ENCODE results near the gene SCFD1.
"Not testable (repeated sequence)": the region's sequence is repeated elsewhere in the genome, so short reads cannot be mapped to it uniquely, and the experiment has no call there.

The SCFD1 gene

GRCh38 chr14:30608533-30609006 is 13.5 kb upstream of the SCFD1 start:
- Histone ChIP-seq H3K4me1 (ENCODE audit: control insufficient read depth, insufficient read depth, low read length) (no peaks in the 10 kb centered on the region), H3K9me3 (ENCODE audit: control insufficient read depth, low read length) (no peaks in the 10 kb centered on the region), H3K27ac (ENCODE audit: insufficient read depth, low read depth, low read length, poor library complexity, severe bottlenecking) (no peak overlapping the region), H3K36me3 (ENCODE audit: control insufficient read depth, insufficient read depth, low read length) (peaks cover 13% of the 10 kb centered on the region), H3K4me3 (ENCODE audit: insufficient read depth, low read depth, low read length) (no peak overlapping the region), H3K27me3 (ENCODE audit: control insufficient read depth, insufficient read depth, low read length, poor library complexity, severe bottlenecking) (no peaks in the 10 kb centered on the region)
- 90 to 91% methylated on average over 5 of the region's 5 CpGs for WGBS, 2 experiments

- H3K27me3 ChIP-seq (ENCODE audit: control insufficient read depth, insufficient read depth, low read length, poor library complexity, severe bottlenecking): no peaks in the 10 kb centered on the region
- 96 to 97% methylated on average over 6 of the region's 6 CpGs for WGBS, 2 experiments
- H3K4me3 ChIP-seq (ENCODE audit: insufficient read depth, low read depth, low read length): no peak overlapping the region
- no peak overlapping the region for H3K27ac ChIP-seq (ENCODE audit: insufficient read depth, low read depth, low read length, poor library complexity, severe bottlenecking)
- no peaks in the 10 kb centered on the region for H3K4me1 ChIP-seq (ENCODE audit: control insufficient read depth, insufficient read depth, low read length)
- H3K36me3 ChIP-seq (ENCODE audit: control insufficient read depth, insufficient read depth, low read length): peaks cover 23% of the 10 kb centered on the region
- H3K9me3 ChIP-seq (ENCODE audit: control insufficient read depth, low read length): no peaks in the 10 kb centered on the region
These were observed 11.3 kb upstream of the SCFD1 start for GRCh38 chr14:30610787-30611343.

- Histone ChIP-seq H3K9me3 (ENCODE audit: control insufficient read depth, low read length) (no peaks in the 10 kb centered on the region), H3K36me3 (ENCODE audit: control insufficient read depth, insufficient read depth, low read length) (peaks cover 27% of the 10 kb centered on the region), H3K27me3 (ENCODE audit: control insufficient read depth, insufficient read depth, low read length, poor library complexity, severe bottlenecking) (no peaks in the 10 kb centered on the region), H3K27ac (ENCODE audit: insufficient read depth, low read depth, low read length, poor library complexity, severe bottlenecking) (no peak overlapping the region), H3K4me1 (ENCODE audit: control insufficient read depth, insufficient read depth, low read length) (no peaks in the 10 kb centered on the region), H3K4me3 (ENCODE audit: insufficient read depth, low read depth, low read length) (no peak overlapping the region)
- WGBS, 2 experiments: 93 to 94% methylated on average over 2 of the region's 2 CpGs
These were observed 8.0 kb upstream of the SCFD1 start for GRCh38 chr14:30614155-30614554.

- Histone ChIP-seq H3K4me1 (ENCODE audit: control insufficient read depth, insufficient read depth, low read length) (no peaks in the 10 kb centered on the region), H3K4me3 (ENCODE audit: insufficient read depth, low read depth, low read length) (no peak overlapping the region), H3K9me3 (ENCODE audit: control insufficient read depth, low read length) (no peaks in the 10 kb centered on the region), H3K27ac (ENCODE audit: insufficient read depth, low read depth, low read length, poor library complexity, severe bottlenecking) (no peak overlapping the region), H3K27me3 (ENCODE audit: control insufficient read depth, insufficient read depth, low read length, poor library complexity, severe bottlenecking) (no peaks in the 10 kb centered on the region), H3K36me3 (ENCODE audit: control insufficient read depth, insufficient read depth, low read length) (peaks cover 11% of the 10 kb centered on the region)
- 100% methylated on average over 1 of the region's 1 CpG for WGBS, 2 experiments
These were observed 1.9 kb upstream of the SCFD1 start for GRCh38 chr14:30620178-30620577.

GRCh38 chr14:30621354-30621939 is 672 bp upstream of the SCFD1 start:
- WGBS, 2 experiments: 70 to 74% methylated on average over 17 of the region's 17 CpGs
- Histone ChIP-seq H3K9me3 (ENCODE audit: control insufficient read depth, low read length) (no peaks in the 10 kb centered on the region), H3K27me3 (ENCODE audit: control insufficient read depth, insufficient read depth, low read length, poor library complexity, severe bottlenecking) (no peaks in the 10 kb centered on the region), H3K4me1 (ENCODE audit: control insufficient read depth, insufficient read depth, low read length) (no peaks in the 10 kb centered on the region), H3K27ac (ENCODE audit: insufficient read depth, low read depth, low read length, poor library complexity, severe bottlenecking) (peak overlapping the region; percentile 75), H3K4me3 (ENCODE audit: insufficient read depth, low read depth, low read length) (peak overlapping the region; percentile 91), H3K36me3 (ENCODE audit: control insufficient read depth, insufficient read depth, low read length) (no peaks in the 10 kb centered on the region)

GRCh38 chr14:30623412-30624131 is 1.5 kb downstream of the SCFD1 start:
- H3K27me3 ChIP-seq (ENCODE audit: control insufficient read depth, insufficient read depth, low read length, poor library complexity, severe bottlenecking): no peaks in the 10 kb centered on the region
- H3K36me3 ChIP-seq (ENCODE audit: control insufficient read depth, insufficient read depth, low read length): no peaks in the 10 kb centered on the region
- no peaks in the 10 kb centered on the region for H3K9me3 ChIP-seq (ENCODE audit: control insufficient read depth, low read length)
- H3K4me1 ChIP-seq (ENCODE audit: control insufficient read depth, insufficient read depth, low read length): no peaks in the 10 kb centered on the region
- H3K4me3 ChIP-seq (ENCODE audit: insufficient read depth, low read depth, low read length): peak overlapping the region; percentile 91
- H3K27ac ChIP-seq (ENCODE audit: insufficient read depth, low read depth, low read length, poor library complexity, severe bottlenecking): no peak overlapping the region
- 93 to 96% methylated on average over 3 to 7 of the region's 7 CpGs for WGBS, 2 experiments

- H3K4me3 ChIP-seq (ENCODE audit: insufficient read depth, low read depth, low read length): no peak overlapping the region
- WGBS, 2 experiments: 93 to 98% methylated on average over 5 of the region's 5 CpGs
- no peaks in the 10 kb centered on the region for H3K27me3 ChIP-seq (ENCODE audit: control insufficient read depth, insufficient read depth, low read length, poor library complexity, severe bottlenecking)
- H3K4me1 ChIP-seq (ENCODE audit: control insufficient read depth, insufficient read depth, low read length): no peaks in the 10 kb centered on the region
- H3K9me3 ChIP-seq (ENCODE audit: control insufficient read depth, low read length): no peaks in the 10 kb centered on the region
- H3K27ac ChIP-seq (ENCODE audit: insufficient read depth, low read depth, low read length, poor library complexity, severe bottlenecking): no peak overlapping the region
- no peaks in the 10 kb centered on the region for H3K36me3 ChIP-seq (ENCODE audit: control insufficient read depth, insufficient read depth, low read length)
These were observed 2.0 kb downstream of the SCFD1 start for GRCh38 chr14:30624132-30624423.

GRCh38 chr14:30625533-30625932 is 3.4 kb downstream of the SCFD1 start:
- H3K4me1 ChIP-seq (ENCODE audit: control insufficient read depth, insufficient read depth, low read length): no peaks in the 10 kb centered on the region
- H3K4me3 ChIP-seq (ENCODE audit: insufficient read depth, low read depth, low read length): no peak overlapping the region
- no peaks in the 10 kb centered on the region for H3K36me3 ChIP-seq (ENCODE audit: control insufficient read depth, insufficient read depth, low read length)
- H3K27ac ChIP-seq (ENCODE audit: insufficient read depth, low read depth, low read length, poor library complexity, severe bottlenecking): no peak overlapping the region
- no peaks in the 10 kb centered on the region for H3K9me3 ChIP-seq (ENCODE audit: control insufficient read depth, low read length)
- 94 to 100% methylated on average over 2 to 3 of the region's 3 CpGs for WGBS, 2 experiments
- no peaks in the 10 kb centered on the region for H3K27me3 ChIP-seq (ENCODE audit: control insufficient read depth, insufficient read depth, low read length, poor library complexity, severe bottlenecking)

- not testable (repeated sequence) for H3K4me1 ChIP-seq (ENCODE audit: control insufficient read depth, insufficient read depth, low read length); H3K4me3 ChIP-seq (ENCODE audit: insufficient read depth, low read depth, low read length); H3K36me3 ChIP-seq (ENCODE audit: control insufficient read depth, insufficient read depth, low read length); H3K9me3 ChIP-seq (ENCODE audit: control insufficient read depth, low read length); H3K27ac ChIP-seq (ENCODE audit: insufficient read depth, low read depth, low read length, poor library complexity, severe bottlenecking); H3K27me3 ChIP-seq (ENCODE audit: control insufficient read depth, insufficient read depth, low read length, poor library complexity, severe bottlenecking)
- WGBS, 2 experiments: 89 to 94% methylated on average over 5 to 8 of the region's 8 CpGs
These were observed 7.3 kb downstream of the SCFD1 start for GRCh38 chr14:30629432-30629831.

- Histone ChIP-seq H3K27ac (ENCODE audit: insufficient read depth, low read depth, low read length, poor library complexity, severe bottlenecking) (no peak overlapping the region), H3K4me1 (ENCODE audit: control insufficient read depth, insufficient read depth, low read length) (no peaks in the 10 kb centered on the region)
These were observed 8.1 kb downstream of the SCFD1 start for GRCh38 chr14:30630248-30630647.

More at GRCh38 chr14:30630248-30630647, 8.1 kb downstream of the SCFD1 start:
- Histone ChIP-seq H3K4me3 (ENCODE audit: insufficient read depth, low read depth, low read length) (no peak overlapping the region), H3K27me3 (ENCODE audit: control insufficient read depth, insufficient read depth, low read length, poor library complexity, severe bottlenecking) (no peaks in the 10 kb centered on the region), H3K36me3 (ENCODE audit: control insufficient read depth, insufficient read depth, low read length) (peaks cover 4% of the 10 kb centered on the region), H3K9me3 (ENCODE audit: control insufficient read depth, low read length) (no peaks in the 10 kb centered on the region)

All from ectodermal cell (in vitro differentiated cells).